GM23338 (cell line): Measurements from ENCODE around the gene RSPRY1. TPM values are rescaled to one million over a fixed set of nuclear protein-coding genes. Genes with fewer than 3 reads are reported as not detected.

Experiments used
- ATAC-seq: fragments of 200-7000 bp; cut with Tn5 transposase; 3 replicates; pipeline ENCODE4 v1.9.1; 2020
- DNase-seq: peaks from one replicate; pipeline ENCODE4 v3.0.0-alpha.2; 2015; ENCODE audit warnings: low spot score
- H2AFZ ChIP-seq: fragments of 200-600 bp; sonication (generic); 2 replicates; pipeline ENCODE4 v1.8.0; 2016; ENCODE audit warnings: antibody characterized with exemption, mild to moderate bottlenecking, moderate library complexity
- H3F3A ChIP-seq: fragments of 200-600 bp; sonication (generic); replicated peaks from 2 replicates; pipeline ENCODE4 v1.8.0; 2017; ENCODE audit warnings: antibody characterized with exemption, mixed run types, low read depth
- H3K27ac ChIP-seq: fragments of 200-600 bp; sonication (generic); 2 replicates; pipeline ENCODE4 v1.6.1; 2016; ENCODE audit warnings: low read depth
- H3K27me3 ChIP-seq: fragments of 200-600 bp; sonication (generic); 2 replicates; pipeline ENCODE4 v1.8.0; 2016; ENCODE audit warnings: mild to moderate bottlenecking, mixed run types, moderate library complexity; ENCODE audit not compliant: insufficient read depth
- H3K36me3 ChIP-seq: fragments of 200-600 bp; sonication (generic); 2 replicates; pipeline ENCODE4 v1.8.0; 2016; ENCODE audit warnings: mild to moderate bottlenecking; ENCODE audit not compliant: insufficient read depth
- H3K4me1 ChIP-seq: fragments of 200-600 bp; sonication (generic); 2 replicates; pipeline ENCODE4 v1.8.0; 2016; ENCODE audit warnings: mild to moderate bottlenecking, moderate library complexity; ENCODE audit not compliant: insufficient read depth
- H3K4me2 ChIP-seq: fragments of 200-600 bp; sonication (generic); 2 replicates; pipeline ENCODE4 v1.7.1; 2017; ENCODE audit warnings: mixed run types
- H3K4me3 ChIP-seq: fragments of 200-600 bp; sonication (generic); 2 replicates; pipeline ENCODE4 v1.6.1; 2016; ENCODE audit warnings: mixed run types
- H3K79me2 ChIP-seq: fragments of 200-600 bp; sonication (generic); replicated peaks from 2 replicates; pipeline ENCODE4 v1.8.0; 2017; ENCODE audit warnings: mild to moderate bottlenecking; ENCODE audit not compliant: insufficient read depth
- H3K9me2 ChIP-seq: fragments of 200-600 bp; sonication (generic); 2 replicates; pipeline ENCODE4 v1.8.0; 2017; ENCODE audit not compliant: insufficient read depth
- H4K20me1 ChIP-seq: fragments of 200-600 bp; sonication (generic); replicated peaks from 2 replicates; pipeline ENCODE4 v1.8.0; 2017; ENCODE audit warnings: mild to moderate bottlenecking; ENCODE audit not compliant: insufficient read depth
- H3K27ac Mint-ChIP-seq: 2 replicates; pipeline ENCODE4 v1.8.0; 2020; ENCODE audit warnings: inconsistent platforms, mild to moderate bottlenecking, moderate library complexity, mixed read lengths
- H3K27me3 Mint-ChIP-seq: 3 replicates; pipeline ENCODE4 v1.8.0; 2022; ENCODE audit warnings: low read depth, mild to moderate bottlenecking, moderate library complexity, mixed read lengths, inconsistent platforms; ENCODE audit not compliant: insufficient read depth, poor library complexity
- H3K36me3 Mint-ChIP-seq: 3 replicates; pipeline ENCODE4 v1.8.0; 2021; ENCODE audit warnings: low read depth, mild to moderate bottlenecking, inconsistent platforms, moderate library complexity, mixed read lengths
- H3K4me1 Mint-ChIP-seq: 3 replicates; pipeline ENCODE4 v1.8.0; 2020; ENCODE audit warnings: mild to moderate bottlenecking, inconsistent platforms, mixed read lengths
- H3K4me3 Mint-ChIP-seq: 3 replicates; pipeline ENCODE4 v1.8.0; 2021; ENCODE audit warnings: moderate library complexity, mild to moderate bottlenecking, inconsistent platforms, mixed read lengths
- H3K9me3 Mint-ChIP-seq: 3 replicates; pipeline ENCODE4 v1.8.0; 2020; ENCODE audit warnings: moderate library complexity, mild to moderate bottlenecking, inconsistent platforms, mixed read lengths
- EZH2 ChIP-seq: fragments of 200-600 bp; sonication (generic); IDR thresholded peaks from one replicate; pipeline ENCODE4 v1.8.0; 2017; ENCODE audit warnings: antibody characterized with exemption, mild to moderate bottlenecking, low read depth; ENCODE audit not compliant: unreplicated experiment
- POLR2AphosphoS5 ChIP-seq: IDR thresholded peaks from 2 replicates; pipeline ENCODE4 v1.6.1; 2016; ENCODE audit warnings: antibody characterized with exemption, low read depth
- ZNF331 ChIP-seq: fragments of 250-450 bp; sonication (Bioruptor Pico); IDR thresholded peaks from 2 replicates; pipeline ENCODE4 v1.5.0; 2020; ENCODE audit warnings: low read depth, mild to moderate bottlenecking, moderate library complexity
- polyA plus RNA-seq: library from polyadenylated mRNA; unstranded; fragments of >200 nt; fragmentation: Nextera tagmentation; extraction: Ambion mirVana; gene quantifications from 2 replicates; pipeline ENCODE4 v1.2.1, GENCODE V29; 2016
- total RNA-seq: library from RNA; depleted of rRNA; stranded (reverse); fragments of >200 nt; shearing (Covaris generic); gene quantifications from 2 replicates; pipeline ENCODE4 v1.2.3, GENCODE V29; 2014
- TF ChIP-seq, protein P1 (sequence below): IDR thresholded peaks from one replicate; pipeline ENCODE4 v1.6.1; 2018; ENCODE audit warnings: antibody characterized with exemption; ENCODE audit not compliant: unreplicated experiment
- TF ChIP-seq, protein P2 (sequence below), 2 experiments: fragments of 200-600 bp in 1 of 2; sonication (generic) in 1 of 2; conservative IDR thresholded peaks; 2 replicates each; pipeline versions ENCODE4 v1.5.1 to v1.6.1; 2016 to 2017; ENCODE audit warnings: antibody characterized with exemption in 2 of 2, low read depth in 2 of 2, mild to moderate bottlenecking in 2 of 2, moderate library complexity in 1 of 2

Gene RSPRY1
- total and polyA plus RNA-seq, 2 experiments from 2014 or later: 25.8 to 35.9 TPM

DNA sequence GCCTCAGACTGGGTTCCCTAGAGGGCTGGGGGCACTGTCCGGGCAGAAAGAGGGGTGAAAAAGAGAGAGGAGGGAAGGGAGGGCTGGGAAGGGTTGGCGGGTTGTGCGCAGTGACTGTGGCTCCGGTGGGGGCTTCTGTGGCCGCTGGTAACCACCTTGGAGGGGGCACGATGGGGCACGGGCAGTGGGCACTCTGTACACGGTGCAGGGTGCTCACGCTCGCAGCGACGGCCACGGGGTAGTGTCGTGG, 97.8 kb downstream of the RSPRY1 start:
- Histone ChIP-seq H4K20me1 (no peaks in the 10 kb centered on the region), H3F3A (no peaks in the 10 kb centered on the region), H2AFZ (peak overlapping the region; percentile 99), H3K4me3 (peak overlapping the region; percentile 81), H3K4me2 (peak overlapping the region; percentile 84), H3K27me3 (peaks cover 38% of the 10 kb centered on the region), H3K9me2 (no peaks in the 10 kb centered on the region), H3K79me2 (no peaks in the 10 kb centered on the region), H3K4me1 (no peaks in the 10 kb centered on the region), H3K27ac (no peak overlapping the region), H3K36me3 (no peaks in the 10 kb centered on the region)
- H3K36me3 Mint-ChIP-seq: no peaks in the 10 kb centered on the region
- peaks cover 29% of the 10 kb centered on the region for H3K27me3 Mint-ChIP-seq
- peaks cover 6% of the 10 kb centered on the region; the same call in 1 of the 3 replicates for H3K4me1 Mint-ChIP-seq
- H3K27ac Mint-ChIP-seq: no peak overlapping the region
- peak; percentile 52 for TF ChIP-seq EZH2
- TF ChIP-seq, protein P1, sequence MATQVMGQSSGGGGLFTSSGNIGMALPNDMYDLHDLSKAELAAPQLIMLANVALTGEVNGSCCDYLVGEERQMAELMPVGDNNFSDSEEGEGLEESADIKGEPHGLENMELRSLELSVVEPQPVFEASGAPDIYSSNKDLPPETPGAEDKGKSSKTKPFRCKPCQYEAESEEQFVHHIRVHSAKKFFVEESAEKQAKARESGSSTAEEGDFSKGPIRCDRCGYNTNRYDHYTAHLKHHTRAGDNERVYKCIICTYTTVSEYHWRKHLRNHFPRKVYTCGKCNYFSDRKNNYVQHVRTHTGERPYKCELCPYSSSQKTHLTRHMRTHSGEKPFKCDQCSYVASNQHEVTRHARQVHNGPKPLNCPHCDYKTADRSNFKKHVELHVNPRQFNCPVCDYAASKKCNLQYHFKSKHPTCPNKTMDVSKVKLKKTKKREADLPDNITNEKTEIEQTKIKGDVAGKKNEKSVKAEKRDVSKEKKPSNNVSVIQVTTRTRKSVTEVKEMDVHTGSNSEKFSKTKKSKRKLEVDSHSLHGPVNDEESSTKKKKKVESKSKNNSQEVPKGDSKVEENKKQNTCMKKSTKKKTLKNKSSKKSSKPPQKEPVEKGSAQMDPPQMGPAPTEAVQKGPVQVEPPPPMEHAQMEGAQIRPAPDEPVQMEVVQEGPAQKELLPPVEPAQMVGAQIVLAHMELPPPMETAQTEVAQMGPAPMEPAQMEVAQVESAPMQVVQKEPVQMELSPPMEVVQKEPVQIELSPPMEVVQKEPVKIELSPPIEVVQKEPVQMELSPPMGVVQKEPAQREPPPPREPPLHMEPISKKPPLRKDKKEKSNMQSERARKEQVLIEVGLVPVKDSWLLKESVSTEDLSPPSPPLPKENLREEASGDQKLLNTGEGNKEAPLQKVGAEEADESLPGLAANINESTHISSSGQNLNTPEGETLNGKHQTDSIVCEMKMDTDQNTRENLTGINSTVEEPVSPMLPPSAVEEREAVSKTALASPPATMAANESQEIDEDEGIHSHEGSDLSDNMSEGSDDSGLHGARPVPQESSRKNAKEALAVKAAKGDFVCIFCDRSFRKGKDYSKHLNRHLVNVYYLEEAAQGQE: no peak
- peaks cover 3% of the 10 kb centered on the region; the same call in 1 of the 3 replicates for H3K9me3 Mint-ChIP-seq
- no peak for DNase-seq
- peak; percentile 7; the same call in 2 of the 3 replicates for ATAC-seq
- H3K4me3 Mint-ChIP-seq: peak overlapping the region; percentile 80

DNA sequence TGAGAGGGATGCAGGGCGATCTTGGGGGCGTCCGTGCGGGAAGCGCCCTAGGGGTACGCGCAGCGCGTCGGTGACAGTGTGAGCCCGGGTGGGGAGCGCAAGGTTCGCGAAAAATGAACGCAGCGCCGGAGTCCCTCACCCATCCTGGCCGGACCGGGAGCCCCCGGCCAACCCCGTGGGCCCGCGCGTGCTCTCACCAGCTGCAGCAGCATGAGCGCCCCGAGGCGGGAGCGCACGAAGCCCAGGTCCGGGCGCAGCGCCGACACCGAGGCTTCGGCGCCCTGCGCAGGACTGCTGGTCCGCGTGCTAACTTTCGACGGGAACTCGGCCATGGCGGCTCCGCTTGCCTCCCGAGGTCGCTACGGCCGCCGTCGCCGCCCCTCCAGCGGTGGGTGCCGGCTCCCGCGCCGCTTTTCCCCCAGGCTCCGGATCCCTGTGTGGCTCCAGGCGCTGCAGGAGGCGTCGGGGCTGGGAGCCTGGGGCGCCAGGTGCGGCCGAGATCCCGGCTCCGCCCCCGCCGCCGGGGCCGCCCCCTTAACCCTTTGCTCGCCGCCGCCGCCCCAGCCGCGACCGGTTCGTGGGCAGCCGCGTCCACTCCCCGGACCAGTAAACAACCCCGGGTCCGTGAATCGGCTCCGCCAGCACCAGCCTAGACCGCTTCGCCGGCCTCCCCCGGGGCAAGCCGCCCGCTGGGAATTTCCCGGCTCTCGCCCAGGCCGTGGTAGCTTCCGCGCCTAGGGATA, 98.3 kb downstream of the RSPRY1 start, which contains the start of gene PLLP:
Gene PLLP (minus strand): TSS at position 464 of the 743 bp plus-strand sequence. CDS start 132 bp downstream, at position 332.
- H3K27ac Mint-ChIP-seq: no peak within 1 kb of the TSS
- Histone ChIP-seq H3F3A (no peaks in the 10 kb centered on the region), H3K4me2 (peak within 1 kb of the TSS; percentile 84), H3K36me3 (no peaks in the 10 kb centered on the region), H3K9me2 (no peaks in the 10 kb centered on the region), H3K27me3 (peaks cover 38% of the 10 kb centered on the region), H4K20me1 (no peaks in the 10 kb centered on the region), H3K79me2 (no peaks in the 10 kb centered on the region), H3K4me3 (peak within 1 kb of the TSS; percentile 81), H3K4me1 (no peaks in the 10 kb centered on the region), H2AFZ (peak within 1 kb of the TSS; percentile 99), H3K27ac (no peak within 1 kb of the TSS)
- H3K4me1 Mint-ChIP-seq: peaks cover 6% of the 10 kb centered on the region; the same call in 1 of the 3 replicates
- peak; percentile 68 for DNase-seq
- H3K36me3 Mint-ChIP-seq: no peaks in the 10 kb centered on the region
- H3K27me3 Mint-ChIP-seq: peaks cover 29% of the 10 kb centered on the region
- TF ChIP-seq POLR2AphosphoS5 (0 out of 2 replicates have a peak, but pooled peaks have one; percentile 19), ZNF331 (CRISPR knock-in tag) (no peak)
- TF ChIP-seq, protein P2, sequence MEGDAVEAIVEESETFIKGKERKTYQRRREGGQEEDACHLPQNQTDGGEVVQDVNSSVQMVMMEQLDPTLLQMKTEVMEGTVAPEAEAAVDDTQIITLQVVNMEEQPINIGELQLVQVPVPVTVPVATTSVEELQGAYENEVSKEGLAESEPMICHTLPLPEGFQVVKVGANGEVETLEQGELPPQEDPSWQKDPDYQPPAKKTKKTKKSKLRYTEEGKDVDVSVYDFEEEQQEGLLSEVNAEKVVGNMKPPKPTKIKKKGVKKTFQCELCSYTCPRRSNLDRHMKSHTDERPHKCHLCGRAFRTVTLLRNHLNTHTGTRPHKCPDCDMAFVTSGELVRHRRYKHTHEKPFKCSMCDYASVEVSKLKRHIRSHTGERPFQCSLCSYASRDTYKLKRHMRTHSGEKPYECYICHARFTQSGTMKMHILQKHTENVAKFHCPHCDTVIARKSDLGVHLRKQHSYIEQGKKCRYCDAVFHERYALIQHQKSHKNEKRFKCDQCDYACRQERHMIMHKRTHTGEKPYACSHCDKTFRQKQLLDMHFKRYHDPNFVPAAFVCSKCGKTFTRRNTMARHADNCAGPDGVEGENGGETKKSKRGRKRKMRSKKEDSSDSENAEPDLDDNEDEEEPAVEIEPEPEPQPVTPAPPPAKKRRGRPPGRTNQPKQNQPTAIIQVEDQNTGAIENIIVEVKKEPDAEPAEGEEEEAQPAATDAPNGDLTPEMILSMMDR (conservative IDR thresholded peaks at IDR 0.05; ENCODE audit: low read depth in 2 of 2): no peak
- peak; percentile 77 for ATAC-seq
- H3K4me3 Mint-ChIP-seq: peak within 1 kb of the TSS; percentile 85
- peaks cover 3% of the 10 kb centered on the region; the same call in 1 of the 3 replicates for H3K9me3 Mint-ChIP-seq
